GM12801 (cell line): ENCODE results near the gene NEK1.

Experiments
- CTCF ChIP-seq: IDR thresholded peaks from one replicate; pipeline ENCODE4 v1.5.1; 2011; ENCODE audit warnings: control low read depth; ENCODE audit not compliant: insufficient read length; ENCODE audit errors: extremely low read depth

NEK1 gene

DNA sequence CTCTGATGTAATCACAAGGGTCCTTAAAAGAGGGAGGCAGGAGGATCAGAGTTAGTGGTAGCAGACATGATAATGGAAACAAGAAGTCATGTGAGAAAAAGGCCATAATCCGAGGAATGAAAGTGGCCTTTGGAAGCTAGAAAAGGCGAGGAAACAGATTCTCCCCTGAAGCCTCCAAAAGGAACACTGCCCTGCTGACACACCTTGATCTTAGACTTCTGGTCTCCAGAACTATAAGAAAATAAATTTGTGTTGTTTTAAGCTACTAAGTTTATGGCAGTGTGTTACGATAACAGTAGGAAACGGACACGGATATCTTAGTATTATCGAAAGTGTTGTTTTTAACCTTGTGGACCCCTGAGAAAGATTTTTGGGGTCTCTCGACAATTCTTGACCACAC lies 32.4 kb upstream of the NEK1 start:
- TF ChIP-seq CTCF = no peak

GRCh38 chr4:169640261-169640870 lies 28.0 kb upstream of the NEK1 start:
- no peak for TF ChIP-seq CTCF

- no peak for TF ChIP-seq CTCF
Measured at GRCh38 chr4:169634975-169635374, 22.6 kb upstream of the NEK1 start.

DNA sequence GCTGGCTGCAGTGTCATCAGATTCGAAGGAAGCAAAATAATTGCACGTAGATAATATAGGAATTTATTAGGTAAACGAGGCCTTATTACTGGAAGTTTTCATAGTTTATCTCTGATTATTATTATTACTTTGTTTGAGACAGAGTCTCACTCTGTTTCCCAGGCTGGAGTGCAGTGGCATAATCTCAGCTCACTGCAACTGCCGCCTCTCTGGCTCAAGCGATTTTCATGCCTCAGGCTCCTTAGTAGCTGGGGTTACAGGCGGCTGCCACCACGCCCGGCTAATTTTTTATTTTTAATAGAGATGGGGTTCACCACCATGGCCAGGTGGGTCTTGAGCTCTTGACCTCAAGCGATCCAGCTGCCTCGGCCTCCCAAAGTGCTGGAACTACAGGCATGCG lies 20.5 kb upstream of the NEK1 start:
- TF ChIP-seq CTCF = no peak

GRCh38 chr4:169630069-169630468 lies 17.7 kb upstream of the NEK1 start:
- TF ChIP-seq CTCF = no peak

- TF ChIP-seq CTCF = no peak
Measured at GRCh38 chr4:169628579-169628978, 16.2 kb upstream of the NEK1 start.

DNA sequence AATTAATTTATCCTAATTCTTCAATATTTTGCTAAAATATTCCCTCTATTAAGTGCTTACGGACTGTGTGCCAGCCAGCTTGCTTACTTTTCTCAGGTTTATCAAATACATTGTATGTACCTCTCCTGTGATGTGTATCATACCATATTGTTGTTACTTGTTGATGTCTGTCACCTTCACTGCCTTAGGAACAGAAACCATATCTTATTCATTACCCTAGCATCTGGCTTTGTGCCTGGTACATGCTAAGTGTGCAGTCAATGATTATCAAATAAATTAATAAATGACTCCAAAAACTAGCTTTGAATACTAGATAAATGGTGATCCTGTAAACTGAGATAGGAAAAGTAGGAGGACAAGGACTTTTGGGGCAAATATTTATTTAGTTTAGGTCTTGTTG lies 14.9 kb upstream of the NEK1 start:
- no peak for TF ChIP-seq CTCF
